Pancreas (tissue), 10 donors: ENCODE data around the gene EMP3. TPM values are rescaled to one million over a fixed set of nuclear protein-coding genes. Genes with fewer than 3 reads are reported as not detected.

ENCODE experiments used
- ATAC-seq, 4 donors: fragments of 200-7000 bp; cut with Tn5 transposase; one replicate each; pipeline versions ENCODE4 v1.8.0 to v1.9.1; 2020; ENCODE audit warnings: mild to moderate bottlenecking in 4 of 4, moderate library complexity in 4 of 4
- DNase-seq, 6 donors: peaks; one replicate each; pipeline ENCODE4 v3.0.0-alpha.2; 2020
- FAIRE-seq: peaks from 2 replicates; lab custom pipeline; 2012; peaks lifted over from hg19 to GRCh38; lab: Jason Lieb, UNC
- H3K27ac ChIP-seq, 4 donors: fragments of 200-600 bp; sonication (generic); 1 replicate in 3 of 4; 2 replicates in 1 of 4; pipeline versions ENCODE4 v1.5.0 to v1.8.0; 2020
- H3K27me3 ChIP-seq, 4 donors: fragments of 200-600 bp; one replicate each; pipeline ENCODE4 v1.8.0; 2021
- H3K36me3 ChIP-seq, 3 donors: fragments of 200-600 bp; sonication (generic) in 1 of 3; one replicate each; pipeline versions ENCODE4 v1.5.0 to v1.8.0; 2020 to 2021
- H3K4me1 ChIP-seq, 3 donors: fragments of 200-600 bp; one replicate each; pipeline ENCODE4 v1.8.0; 2021
- H3K4me3 ChIP-seq, 4 donors: fragments of 200-600 bp; sonication (generic) in 2 of 4; one replicate each; pipeline versions ENCODE4 v1.5.0 to v1.8.0; 2020 to 2021
- H3K9me3 ChIP-seq, 4 donors: fragments of 200-600 bp; one replicate each; pipeline ENCODE4 v1.8.0; 2021
- CTCF ChIP-seq, 4 donors: fragments of 200-600 bp; sonication (generic) in 3 of 4; IDR thresholded peaks; one replicate each; pipeline versions ENCODE4 v1.5.0 to v1.8.0; 2021; ENCODE audit warnings: antibody characterized with exemption in 4 of 4
- WGBS, 2 donors: extraction: QIAGEN DNeasy Blood & Tissue Kit; methylation state at CpG; one replicate each; pipeline ENCODE4 v1.1.7; 2013; 5-methylcytosine and 5-hydroxymethylcytosine counted together
- intact Hi-C, 3 donors: fragments of 100-400 bp; cut with DNase I; formaldehyde crosslinking; loops; one replicate each; pipeline versions ENCODE4 v1.11.1 to v1.14.2; 2022
- polyA plus RNA-seq, 2 donors: library from polyadenylated mRNA; stranded (reverse); fragments of 200-250 nt; gene quantifications; one replicate each; pipeline ENCODE4 v1.2.3, GENCODE V29; 2013
- total RNA-seq, 6 donors: library from RNA; stranded (reverse); fragmentation: NEBNext Ultra II Directional in 4 of 6; extraction: Animal tissue kit (Norgen Biotek cat#: 25700) in 4 of 6; gene quantifications; one replicate each; pipeline versions ENCODE4 v1.2.1 to v1.2.4, GENCODE V29; 2021 to 2023
- donor health status: healthy with polysubstance abuse.
- donor health status: DM: no; HTN: no; CAD: no; lungs with moderate emphysema.
- donor health status: DM: no; HTN: no; CAD: no.
- donor health status: control.
- donor health status: control.
- donor health status: Bipolar disorder and iron deficiency.
- donor health status: DM: yes; HTN: yes; CAD: no.
- donor health status: DM: no; HTN: no; CAD: no.
- donor health status: DM: no; HTN: no; CAD: no.
- donor health status: DM: yes; HTN: yes; CAD: no.

Gene EMP3
- total and polyA plus RNA-seq, 8 donors: 2.5 to 23.8 (median 11.0) TPM

- no peak overlapping the region for H3K27ac ChIP-seq
- no peak for TF ChIP-seq CTCF (IDR thresholded peaks at IDR 0.05)
- no peaks in the 10 kb centered on the region for H3K4me1 ChIP-seq
- no peak for DNase-seq
- no peaks in the 10 kb centered on the region for H3K9me3 ChIP-seq
- H3K27me3 ChIP-seq: no peaks in the 10 kb centered on the region
- 91 to 94% methylated on average over 11 of the region's 11 CpGs for WGBS, 2 donors
- H3K36me3 ChIP-seq: no peaks in the 10 kb centered on the region
- FAIRE-seq: no peak
- intact Hi-C loops: no loop called here
- no peak overlapping the region for H3K4me3 ChIP-seq
- peak in 2 of 4 donors; percentile 40 to 48 for ATAC-seq
Observed at GRCh38 chr19:48340995-48341394, 15.6 kb downstream of the EMP3 start.

- WGBS, 2 donors: 95 to 96% methylated on average over 10 of the region's 10 CpGs
- no peak for TF ChIP-seq CTCF (IDR thresholded peaks at IDR 0.05)
Observed at GRCh38 chr19:48341515-48342413, 16.4 kb downstream of the EMP3 start.

GRCh38 chr19:48342414-48342738 is 17.0 kb downstream of the EMP3 start:
- intact Hi-C loops: no loop called here
- no peaks in the 10 kb centered on the region for H3K9me3 ChIP-seq
- no peaks in the 10 kb centered on the region for H3K27me3 ChIP-seq
- no peak for ATAC-seq
- no peaks in the 10 kb centered on the region for H3K36me3 ChIP-seq
- no peak overlapping the region for H3K4me3 ChIP-seq
- no peaks in the 10 kb centered on the region for H3K4me1 ChIP-seq
- DNase-seq: no peak
- WGBS, 2 donors: 91 to 94% methylated on average over 19 to 20 of the region's 20 CpGs
- no peak overlapping the region for H3K27ac ChIP-seq
- no peak for FAIRE-seq
- no peak for TF ChIP-seq CTCF (IDR thresholded peaks at IDR 0.05)

More at GRCh38 chr19:48341515-48342413, 16.4 kb downstream of the EMP3 start:
- no peak overlapping the region for H3K4me3 ChIP-seq
- H3K27me3 ChIP-seq: no peaks in the 10 kb centered on the region
- no peaks in the 10 kb centered on the region for H3K9me3 ChIP-seq
- FAIRE-seq (no peak), DNase-seq (no peak), ATAC-seq (no peak)
- no peaks in the 10 kb centered on the region for H3K36me3 ChIP-seq
- intact Hi-C loops: no loop called here
- H3K27ac ChIP-seq: no peak overlapping the region
- H3K4me1 ChIP-seq: no peaks in the 10 kb centered on the region

GRCh38 chr19:48342841-48343540 is 17.6 kb downstream of the EMP3 start:
- ATAC-seq (no peak), FAIRE-seq (no peak), DNase-seq (no peak)
- TF ChIP-seq CTCF (IDR thresholded peaks at IDR 0.05): no peak
- Histone ChIP-seq H3K27ac (no peak overlapping the region), H3K4me3 (no peak overlapping the region), H3K9me3 (no peaks in the 10 kb centered on the region), H3K36me3 (no peaks in the 10 kb centered on the region), H3K4me1 (no peaks in the 10 kb centered on the region), H3K27me3 (no peaks in the 10 kb centered on the region)
- 91 to 97% methylated on average over 22 to 23 of the region's 23 CpGs for WGBS, 2 donors
- intact Hi-C loops: no loop called here
